Left lung (tissue), 10 donors: ENCODE measurements around the gene CNTNAP1. TPM values are rescaled to one million over a fixed set of nuclear protein-coding genes. Genes with fewer than 3 reads are reported as not detected.
A peak's percentile ranks its signal among the peaks of the same experiment; 100 is the strongest.

Experiments used
- ATAC-seq: fragments of 200-7000 bp; cut with Tn5 transposase; one replicate; pipeline ENCODE4 v1.9.1; 2020; ENCODE audit warnings: moderate library complexity
- DNase-seq, 4 donors: peaks; one replicate each; pipeline ENCODE4 v3.0.0-alpha.2; 2013 to 2020
- H3K27ac ChIP-seq, 2 donors: fragments of 200-600 bp; sonication (generic) in 1 of 2; one replicate each; pipeline versions ENCODE4 v1.5.0 to v1.8.0; 2020 to 2021
- H3K27me3 ChIP-seq, 2 donors: fragments of 200-600 bp; sonication (generic) in 1 of 2; one replicate each; pipeline versions ENCODE4 v1.5.0 to v1.8.0; 2020 to 2021
- H3K36me3 ChIP-seq, 2 donors: fragments of 200-600 bp; sonication (generic) in 1 of 2; one replicate each; pipeline versions ENCODE4 v1.5.0 to v1.8.0; 2020 to 2021
- H3K4me1 ChIP-seq, 2 donors: fragments of 200-600 bp; one replicate each; pipeline ENCODE4 v1.8.0; 2021
- H3K4me3 ChIP-seq, 2 donors: fragments of 200-600 bp; sonication (generic) in 1 of 2; one replicate each; pipeline versions ENCODE4 v1.5.0 to v1.8.0; 2020 to 2021; ENCODE audit warnings: mild to moderate bottlenecking in 1 of 2
- H3K9me3 ChIP-seq, 2 donors: fragments of 200-600 bp; sonication (generic) in 1 of 2; one replicate each; pipeline versions ENCODE4 v1.5.0 to v1.8.0; 2020 to 2021
- intact Hi-C, 2 donors: fragments of 100-400 bp; cut with DNase I; formaldehyde crosslinking; loops; one replicate each; pipeline versions ENCODE4 v1.11.2 to v1.14.2; 2022
- polyA plus RNA-seq, 6 donors: library from polyadenylated mRNA; unstranded; fragments of 120-200 nt; gene quantifications; one replicate each; pipeline ENCODE4 v1.2.1, GENCODE V29; 2013; ENCODE audit not compliant: insufficient read length in 6 of 6
- total RNA-seq, 2 donors: library from RNA; stranded (reverse); fragmentation: NEBNext Ultra II Directional; extraction: Animal tissue kit (Norgen Biotek cat#: 25700); gene quantifications; one replicate each; pipeline ENCODE4 v1.2.1, GENCODE V29; 2021
- TF ChIP-seq, protein P1 (sequence below), 2 donors: fragments of 200-600 bp; sonication (generic) in 1 of 2; IDR thresholded peaks; one replicate each; pipeline versions ENCODE4 v1.5.0 to v1.8.0; 2021; ENCODE audit warnings: antibody characterized with exemption in 2 of 2
- donor health status: DM: no; HTN: yes; CAD: no.
- donor health status: DM: no; HTN: no; CAD: no.

Gene CNTNAP1
- total and polyA plus RNA-seq, 8 donors, result 7.3 to 15.6 (median 11.2) TPM

DNA sequence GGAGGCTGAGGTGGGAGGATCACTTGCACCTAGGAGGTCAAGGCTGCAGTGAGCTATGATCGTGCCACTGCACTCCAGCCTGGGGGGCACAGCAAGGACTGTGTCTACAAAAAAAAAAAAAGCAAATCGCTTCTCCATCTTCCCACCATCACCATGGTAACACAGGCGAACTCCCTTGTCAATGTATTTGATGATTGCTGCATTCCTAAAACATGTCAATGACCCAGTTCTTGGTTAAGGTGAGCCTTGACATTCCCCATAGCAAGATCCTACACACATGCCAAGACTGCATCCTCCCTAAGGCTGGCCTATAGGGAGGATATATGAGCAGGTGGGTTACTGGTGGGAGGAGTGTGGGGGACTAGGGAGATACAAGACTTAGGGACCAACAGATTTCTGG lies 12.2 kb downstream of the CNTNAP1 start:
- TF ChIP-seq, protein P1, sequence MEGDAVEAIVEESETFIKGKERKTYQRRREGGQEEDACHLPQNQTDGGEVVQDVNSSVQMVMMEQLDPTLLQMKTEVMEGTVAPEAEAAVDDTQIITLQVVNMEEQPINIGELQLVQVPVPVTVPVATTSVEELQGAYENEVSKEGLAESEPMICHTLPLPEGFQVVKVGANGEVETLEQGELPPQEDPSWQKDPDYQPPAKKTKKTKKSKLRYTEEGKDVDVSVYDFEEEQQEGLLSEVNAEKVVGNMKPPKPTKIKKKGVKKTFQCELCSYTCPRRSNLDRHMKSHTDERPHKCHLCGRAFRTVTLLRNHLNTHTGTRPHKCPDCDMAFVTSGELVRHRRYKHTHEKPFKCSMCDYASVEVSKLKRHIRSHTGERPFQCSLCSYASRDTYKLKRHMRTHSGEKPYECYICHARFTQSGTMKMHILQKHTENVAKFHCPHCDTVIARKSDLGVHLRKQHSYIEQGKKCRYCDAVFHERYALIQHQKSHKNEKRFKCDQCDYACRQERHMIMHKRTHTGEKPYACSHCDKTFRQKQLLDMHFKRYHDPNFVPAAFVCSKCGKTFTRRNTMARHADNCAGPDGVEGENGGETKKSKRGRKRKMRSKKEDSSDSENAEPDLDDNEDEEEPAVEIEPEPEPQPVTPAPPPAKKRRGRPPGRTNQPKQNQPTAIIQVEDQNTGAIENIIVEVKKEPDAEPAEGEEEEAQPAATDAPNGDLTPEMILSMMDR (IDR thresholded peaks at IDR 0.05), result no peak
- ATAC-seq, result no peak

DNA sequence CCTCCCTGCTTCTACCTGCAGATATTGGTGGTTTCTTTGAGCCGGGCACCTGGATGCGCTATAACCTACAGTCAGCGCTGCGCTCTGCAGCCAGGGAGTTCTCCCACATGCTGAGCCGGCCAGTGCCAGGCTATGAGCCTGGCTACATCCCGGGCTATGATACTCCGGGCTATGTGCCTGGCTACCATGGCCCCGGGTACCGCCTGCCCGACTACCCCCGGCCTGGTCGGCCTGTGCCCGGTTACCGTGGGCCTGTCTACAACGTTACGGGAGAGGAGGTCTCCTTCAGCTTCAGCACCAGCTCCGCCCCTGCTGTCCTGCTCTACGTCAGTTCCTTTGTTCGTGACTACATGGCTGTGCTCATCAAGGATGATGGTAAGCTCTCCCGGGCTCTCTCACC lies 13.2 kb downstream of the CNTNAP1 start:
- peaks cover 0 to 53% of the 10 kb centered on the region in 2 donors for H3K36me3 ChIP-seq
- no peak overlapping the region for H3K4me3 ChIP-seq
- no peak for ATAC-seq

More for the DNA sequence above, 12.2 kb downstream of the CNTNAP1 start:
- intact Hi-C loops, result no loop called here
- no peaks in the 10 kb centered on the region for H3K27me3 ChIP-seq
- peak in 1 of 4 donors; percentile 14 for DNase-seq
- H3K27ac ChIP-seq, result no peak overlapping the region
- peaks cover 0 to 43% of the 10 kb centered on the region in 2 donors for H3K36me3 ChIP-seq
- H3K9me3 ChIP-seq, result no peaks in the 10 kb centered on the region
- no peak overlapping the region for H3K4me3 ChIP-seq
- no peaks in the 10 kb centered on the region for H3K4me1 ChIP-seq

DNA sequence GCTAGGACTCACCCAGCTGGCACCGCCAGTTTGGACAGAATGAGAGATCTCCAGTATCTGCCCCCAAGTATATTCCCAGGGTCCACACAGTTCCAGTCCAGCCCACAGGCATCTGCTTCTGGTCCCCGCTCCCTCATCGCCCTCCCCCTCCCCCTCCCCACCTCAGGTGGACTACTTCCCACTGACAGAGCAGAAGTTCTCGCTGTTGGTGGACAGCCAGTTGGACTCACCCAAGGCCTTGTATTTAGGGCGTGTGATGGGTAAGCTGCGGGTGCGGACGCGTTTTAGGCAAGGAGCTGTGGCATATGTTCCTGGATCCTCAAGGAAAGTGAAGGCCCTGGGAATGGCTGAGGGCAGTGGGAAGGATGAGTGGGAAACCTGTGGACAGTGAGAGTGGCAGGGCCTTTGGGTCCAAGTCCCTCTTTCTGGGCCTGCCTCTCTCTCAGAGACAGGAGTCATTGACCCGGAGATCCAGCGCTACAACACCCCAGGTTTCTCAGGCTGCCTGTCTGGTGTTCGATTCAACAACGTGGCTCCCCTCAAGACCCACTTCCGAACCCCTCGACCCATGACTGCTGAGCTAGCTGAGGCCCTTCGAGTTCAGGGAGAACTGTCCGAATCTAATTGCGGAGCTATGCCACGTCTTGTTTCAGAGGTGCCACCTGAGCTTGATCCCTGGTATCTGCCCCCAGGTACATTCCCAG lies 14.9 kb downstream of the CNTNAP1 start:
- peaks cover 0 to 60% of the 10 kb centered on the region in 2 donors for H3K36me3 ChIP-seq
- H3K27me3 ChIP-seq, result no peaks in the 10 kb centered on the region
- DNase-seq (peak in 1 of 4 donors; percentile 14), ATAC-seq (no peak)
- TF ChIP-seq, protein P1 (IDR thresholded peaks at IDR 0.05), result no peak
- no peak overlapping the region for H3K4me3 ChIP-seq
- intact Hi-C loops, result no loop called here
- no peak overlapping the region for H3K27ac ChIP-seq
- H3K9me3 ChIP-seq, result no peaks in the 10 kb centered on the region
- H3K4me1 ChIP-seq, result no peaks in the 10 kb centered on the region

More for the DNA sequence above, 13.2 kb downstream of the CNTNAP1 start:
- intact Hi-C loops, result no loop called here
- H3K27ac ChIP-seq, result no peak overlapping the region
- DNase-seq, result peak in 1 of 4 donors; percentile 12
- no peaks in the 10 kb centered on the region for H3K27me3 ChIP-seq
- no peaks in the 10 kb centered on the region for H3K4me1 ChIP-seq
- TF ChIP-seq, protein P1 (IDR thresholded peaks at IDR 0.05), result no peak
- no peaks in the 10 kb centered on the region for H3K9me3 ChIP-seq

DNA sequence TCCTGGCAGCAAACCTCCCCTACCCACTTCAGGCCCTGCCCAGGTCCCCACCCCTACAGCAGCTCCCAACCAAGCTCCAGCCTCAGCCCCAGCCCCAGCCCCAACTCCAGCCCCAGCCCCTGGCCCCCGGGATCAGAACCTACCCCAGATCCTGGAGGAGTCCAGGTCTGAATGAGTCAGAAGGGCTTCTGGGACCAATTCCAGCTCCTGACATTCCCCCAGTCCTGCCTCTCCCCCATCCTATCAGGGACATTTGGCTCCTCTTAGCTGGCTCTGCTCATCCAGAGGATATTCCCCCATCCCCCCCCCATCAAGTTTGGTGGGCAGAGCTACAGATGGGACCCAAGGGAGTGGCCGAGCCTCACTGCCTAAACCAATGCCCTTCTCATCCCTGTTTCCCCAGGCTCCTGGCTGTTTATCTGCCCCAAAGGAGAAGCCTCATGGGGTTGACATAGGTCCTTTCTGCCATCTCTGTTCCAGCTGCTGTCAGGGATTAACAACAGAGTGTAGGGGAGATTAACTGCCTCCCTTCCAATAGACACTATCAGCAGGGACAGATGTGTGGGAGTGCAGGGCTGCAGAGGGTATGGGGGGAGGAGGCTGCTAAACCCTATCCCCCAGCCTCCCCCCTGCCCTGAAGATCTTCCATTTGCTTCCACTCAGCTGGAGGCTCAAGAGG lies 16.5 kb downstream of the CNTNAP1 start:
- Histone ChIP-seq H3K9me3 (no peaks in the 10 kb centered on the region), H3K4me3 (no peak overlapping the region), H3K27ac (no peak overlapping the region), H3K36me3 (peaks cover 0 to 77% of the 10 kb centered on the region in 2 donors), H3K27me3 (no peaks in the 10 kb centered on the region), H3K4me1 (no peaks in the 10 kb centered on the region)
- DNase-seq, result peak in 1 of 4 donors; percentile 37
- TF ChIP-seq, protein P1 (IDR thresholded peaks at IDR 0.05), result no peak
- intact Hi-C loops, result no loop called here
- peak; percentile 41 for ATAC-seq

DNA sequence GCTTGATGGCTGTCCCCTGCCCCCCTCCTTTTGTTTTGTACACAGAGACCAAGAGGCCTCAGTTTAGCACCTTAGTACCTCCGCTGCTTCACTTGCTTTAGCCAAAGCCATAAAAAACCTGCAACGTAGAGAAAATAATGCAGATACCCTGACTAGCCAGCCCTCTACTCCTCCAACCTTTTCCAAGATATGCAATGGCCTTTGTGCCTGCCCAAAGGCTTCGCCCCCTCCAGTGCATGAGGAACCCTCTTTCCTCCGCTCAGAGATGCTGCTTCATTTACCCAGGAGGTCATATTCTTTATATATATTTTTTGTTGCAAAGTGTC lies 17.0 kb downstream of the CNTNAP1 start:
- H3K9me3 ChIP-seq, result no peaks in the 10 kb centered on the region
- H3K36me3 ChIP-seq, result peaks cover 0 to 82% of the 10 kb centered on the region in 2 donors
- DNase-seq (no peak), ATAC-seq (no peak)
- no peak overlapping the region for H3K4me3 ChIP-seq
- no peak overlapping the region for H3K27ac ChIP-seq
- intact Hi-C loops, result no loop called here
- H3K27me3 ChIP-seq, result no peaks in the 10 kb centered on the region
- TF ChIP-seq, protein P1 (IDR thresholded peaks at IDR 0.05), result no peak
- no peaks in the 10 kb centered on the region for H3K4me1 ChIP-seq
